GM10266 (cell line): Measurements from ENCODE around the gene REV3L.

Source experiments
- DNase-seq: peaks from one replicate; pipeline ENCODE4 v3.0.0; 2012; ENCODE audit errors: extremely low spot score
- TF ChIP-seq, protein P1 (sequence below): IDR thresholded peaks from 2 replicates; pipeline ENCODE4 v1.5.1; 2012; ENCODE audit warnings: mild to moderate bottlenecking, low read depth; ENCODE audit not compliant: control insufficient read depth, insufficient read depth; ENCODE audit errors: missing control alignments

The REV3L gene

DNA sequence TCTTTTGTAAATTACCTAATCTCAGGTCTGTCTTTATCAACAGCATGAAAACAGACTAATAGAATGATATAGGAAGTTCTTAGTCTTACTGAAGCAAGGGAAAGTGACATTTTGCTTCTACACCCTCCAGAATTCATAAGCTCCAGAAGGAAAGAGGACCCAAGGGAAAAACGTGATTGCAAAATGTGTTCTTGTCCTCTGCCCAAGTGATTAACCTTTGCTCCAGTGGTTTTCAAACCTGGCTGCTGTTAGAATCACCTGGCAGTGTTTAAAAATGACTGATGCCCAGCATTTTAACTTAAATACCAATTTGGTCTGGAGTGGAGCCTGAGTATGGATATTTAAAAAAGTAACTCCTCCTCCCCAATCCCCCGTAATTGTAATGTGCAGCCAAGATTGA is 204.3 kb downstream of the REV3L start:
- TF ChIP-seq, protein P1, sequence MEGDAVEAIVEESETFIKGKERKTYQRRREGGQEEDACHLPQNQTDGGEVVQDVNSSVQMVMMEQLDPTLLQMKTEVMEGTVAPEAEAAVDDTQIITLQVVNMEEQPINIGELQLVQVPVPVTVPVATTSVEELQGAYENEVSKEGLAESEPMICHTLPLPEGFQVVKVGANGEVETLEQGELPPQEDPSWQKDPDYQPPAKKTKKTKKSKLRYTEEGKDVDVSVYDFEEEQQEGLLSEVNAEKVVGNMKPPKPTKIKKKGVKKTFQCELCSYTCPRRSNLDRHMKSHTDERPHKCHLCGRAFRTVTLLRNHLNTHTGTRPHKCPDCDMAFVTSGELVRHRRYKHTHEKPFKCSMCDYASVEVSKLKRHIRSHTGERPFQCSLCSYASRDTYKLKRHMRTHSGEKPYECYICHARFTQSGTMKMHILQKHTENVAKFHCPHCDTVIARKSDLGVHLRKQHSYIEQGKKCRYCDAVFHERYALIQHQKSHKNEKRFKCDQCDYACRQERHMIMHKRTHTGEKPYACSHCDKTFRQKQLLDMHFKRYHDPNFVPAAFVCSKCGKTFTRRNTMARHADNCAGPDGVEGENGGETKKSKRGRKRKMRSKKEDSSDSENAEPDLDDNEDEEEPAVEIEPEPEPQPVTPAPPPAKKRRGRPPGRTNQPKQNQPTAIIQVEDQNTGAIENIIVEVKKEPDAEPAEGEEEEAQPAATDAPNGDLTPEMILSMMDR = no peak
- DNase-seq = no peak

DNA sequence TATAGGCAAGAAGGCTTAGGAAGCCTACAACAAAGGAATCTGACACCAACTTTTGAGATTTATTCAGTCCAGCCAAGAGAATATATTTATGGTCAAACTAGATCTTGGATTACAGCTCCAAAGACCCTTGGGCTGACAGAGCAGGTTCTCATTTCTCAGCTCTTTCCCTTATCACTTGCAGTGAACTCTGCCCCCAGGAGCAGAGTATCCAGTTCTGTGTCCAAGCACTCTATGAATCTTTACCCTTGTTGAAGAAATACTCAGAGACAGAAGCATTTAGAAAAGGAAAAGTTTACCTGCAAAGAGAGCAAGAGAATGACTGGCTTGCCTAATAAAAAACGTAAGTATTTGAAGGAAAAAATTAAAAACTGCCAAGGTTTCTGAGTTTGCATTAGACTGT is 205.2 kb downstream of the REV3L start:
- DNase-seq = no peak
- TF ChIP-seq, protein P1 = no peak

DNA sequence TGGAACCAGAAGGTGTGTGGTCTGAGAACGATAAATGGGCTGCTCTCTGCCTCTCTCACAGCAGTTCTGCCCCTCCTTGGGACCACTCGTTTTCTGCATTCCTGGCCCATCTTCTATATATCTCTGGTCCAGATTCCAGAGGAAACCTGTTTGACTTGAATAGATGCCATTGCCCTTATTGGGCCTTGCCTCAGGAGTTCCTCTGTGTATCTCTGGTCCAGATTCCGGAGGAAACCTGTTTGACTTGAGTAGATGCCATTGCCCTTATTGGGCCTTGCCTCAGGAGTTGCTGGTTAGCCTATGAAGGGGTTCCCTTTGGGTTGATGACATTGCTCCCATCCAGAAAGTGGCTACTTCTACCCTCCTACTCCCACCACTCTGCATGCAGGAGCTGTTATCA is 206.3 kb downstream of the REV3L start:
- TF ChIP-seq, protein P1 = no peak
- DNase-seq = no peak

DNA sequence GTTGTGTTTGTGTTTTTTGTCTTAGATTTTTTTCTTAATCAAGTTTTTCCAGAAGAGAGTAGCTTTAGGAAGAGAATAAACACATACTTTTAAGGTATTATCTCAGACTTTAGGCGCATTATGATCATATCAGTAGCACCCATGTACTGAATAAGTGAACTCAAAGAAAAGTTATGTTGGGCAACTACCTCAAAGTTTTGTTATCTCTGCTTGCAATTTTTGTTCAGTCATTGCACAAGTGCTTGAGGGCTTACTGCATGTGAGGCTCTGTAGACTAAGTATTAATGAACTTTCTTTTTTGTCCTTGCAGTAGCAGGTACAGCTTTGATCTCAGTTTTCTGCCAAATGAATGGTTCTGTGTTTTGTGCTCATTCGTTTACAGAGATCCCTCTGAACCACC is 206.7 kb downstream of the REV3L start:
- TF ChIP-seq, protein P1 = no peak
- DNase-seq = no peak

DNA sequence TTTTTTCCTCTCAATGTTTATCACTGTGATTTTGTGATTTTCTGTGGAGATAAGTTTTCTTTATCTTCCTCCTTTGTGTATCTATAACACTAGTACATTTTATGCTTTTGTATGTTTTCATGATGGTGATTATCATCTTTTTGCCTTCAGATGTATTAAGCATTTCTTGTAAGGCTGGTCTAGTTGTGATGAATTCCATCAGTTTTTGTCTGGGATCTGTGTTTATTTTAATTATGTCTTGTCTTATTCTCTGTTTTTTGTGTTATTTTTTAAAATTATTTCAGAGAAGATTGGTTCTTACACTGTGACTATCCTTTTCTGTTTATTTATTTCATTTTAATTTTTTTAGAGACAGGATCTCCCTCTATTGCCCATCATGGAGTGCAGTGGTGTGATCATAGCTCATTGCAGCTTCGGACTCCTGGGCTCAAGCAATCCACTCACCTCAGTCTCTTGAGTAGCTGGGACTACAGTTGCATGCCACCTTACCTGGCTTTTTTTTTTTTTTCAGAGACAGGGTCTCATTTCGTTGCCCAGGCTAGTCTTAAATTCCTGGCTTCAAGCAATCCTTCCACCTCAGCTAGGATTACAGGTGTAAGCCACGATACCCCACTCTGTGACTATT is 208.3 kb downstream of the REV3L start:
- no peak for DNase-seq
- TF ChIP-seq, protein P1 = no peak

DNA sequence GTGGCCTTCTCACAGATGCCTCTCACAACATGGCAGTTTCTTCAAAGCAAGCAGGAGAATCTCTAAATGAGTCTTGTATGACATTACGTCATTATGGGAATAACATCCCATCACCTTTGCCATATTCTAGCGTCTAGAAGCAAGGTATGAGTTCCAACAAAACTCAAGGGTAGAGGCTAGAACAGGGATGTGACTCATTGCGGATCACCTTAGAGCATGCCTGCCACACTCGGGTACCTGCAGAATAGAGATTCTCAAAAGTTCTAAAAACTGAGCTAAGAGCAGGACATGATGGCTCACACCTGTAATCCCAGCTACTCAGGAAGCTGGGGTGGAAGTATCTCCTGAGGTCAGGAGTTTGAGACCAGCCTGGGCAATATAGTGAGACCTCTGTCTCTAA is 212.9 kb downstream of the REV3L start:
- no peak for DNase-seq
- TF ChIP-seq, protein P1 = no peak

DNA sequence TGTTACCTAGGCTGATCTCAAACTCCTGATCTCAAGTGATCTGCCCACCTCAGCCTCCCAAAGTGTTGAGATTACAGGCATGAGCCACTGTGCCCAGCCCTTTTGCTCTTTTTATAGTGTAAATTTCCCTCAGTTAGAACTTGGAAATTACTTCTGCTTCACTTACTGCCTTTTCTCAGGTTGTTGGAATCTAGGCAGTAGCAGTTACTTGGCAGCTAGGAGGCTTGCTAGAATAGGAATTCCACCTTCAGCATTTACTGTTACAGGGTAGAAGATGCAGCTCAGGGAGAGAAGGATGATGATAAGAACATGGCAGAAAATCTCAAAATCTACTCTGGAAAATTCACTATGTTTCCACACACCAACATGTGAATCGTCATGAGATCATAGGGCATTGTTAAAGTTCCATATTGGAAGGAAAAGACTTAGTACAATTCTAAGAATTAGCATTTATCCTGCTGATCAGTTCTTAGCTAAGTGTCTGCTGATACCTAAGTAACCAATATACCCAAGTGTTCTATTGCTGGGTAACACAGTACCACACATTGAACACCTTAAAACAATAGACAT is 213.5 kb downstream of the REV3L start:
- TF ChIP-seq, protein P1 = no peak
- DNase-seq = no peak
